Stimulated activated CD8-positive, alpha-beta memory T cell treated with anti-CD3 and anti-CD28 coated beads, Interleukin-12 subunit alpha, Interleukin-12 subunit beta, amount 100 ng/mL, for 4 hours (primary cell): ENCODE data around the gene NRM.

Source experiments
- DNase-seq: peaks from one replicate; pipeline ENCODE4 v3.0.0-alpha.2; 2020; ENCODE audit warnings: low read depth

The NRM gene

GRCh38 chr6:30687659-30688431, 2.9 kb downstream of the NRM start:
- DNase-seq = no peak

- DNase-seq = peak; percentile 66
These were observed 3.7 kb downstream of the NRM start for GRCh38 chr6:30686908-30687658.

GRCh38 chr6:30686009-30686907, 4.5 kb downstream of the NRM start, which contains the start of gene PPP1R18:
TSS of gene PPP1R18 (minus strand) at chr6:30686645. CDS start at chr6:30686018, 627 bp downstream.
- DNase-seq = peak; percentile 74

- DNase-seq = no peak
These were observed 5.4 kb downstream of the NRM start for GRCh38 chr6:30685157-30686008.

- DNase-seq = peak; percentile 40
These were observed 6.2 kb downstream of the NRM start for GRCh38 chr6:30684386-30685156.

DNA sequence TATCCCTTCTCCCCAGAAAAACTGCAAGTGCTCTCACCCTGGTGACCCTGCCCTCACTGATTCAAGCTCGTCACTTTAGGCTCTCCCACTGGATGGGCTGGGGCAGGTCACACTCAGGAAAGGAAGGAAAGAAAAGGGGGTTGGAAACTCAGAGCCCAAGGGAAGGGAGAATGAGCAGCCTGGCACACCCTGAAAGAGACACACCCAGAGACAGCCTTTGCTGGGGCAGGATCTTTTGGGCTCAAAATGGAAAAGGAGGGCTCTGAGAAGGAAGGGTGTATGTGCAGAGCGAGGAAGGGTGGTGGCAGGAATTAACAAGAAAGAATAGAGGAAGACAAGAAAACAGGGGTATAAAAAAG, 6.8 kb downstream of the NRM start:
- no peak for DNase-seq

DNA sequence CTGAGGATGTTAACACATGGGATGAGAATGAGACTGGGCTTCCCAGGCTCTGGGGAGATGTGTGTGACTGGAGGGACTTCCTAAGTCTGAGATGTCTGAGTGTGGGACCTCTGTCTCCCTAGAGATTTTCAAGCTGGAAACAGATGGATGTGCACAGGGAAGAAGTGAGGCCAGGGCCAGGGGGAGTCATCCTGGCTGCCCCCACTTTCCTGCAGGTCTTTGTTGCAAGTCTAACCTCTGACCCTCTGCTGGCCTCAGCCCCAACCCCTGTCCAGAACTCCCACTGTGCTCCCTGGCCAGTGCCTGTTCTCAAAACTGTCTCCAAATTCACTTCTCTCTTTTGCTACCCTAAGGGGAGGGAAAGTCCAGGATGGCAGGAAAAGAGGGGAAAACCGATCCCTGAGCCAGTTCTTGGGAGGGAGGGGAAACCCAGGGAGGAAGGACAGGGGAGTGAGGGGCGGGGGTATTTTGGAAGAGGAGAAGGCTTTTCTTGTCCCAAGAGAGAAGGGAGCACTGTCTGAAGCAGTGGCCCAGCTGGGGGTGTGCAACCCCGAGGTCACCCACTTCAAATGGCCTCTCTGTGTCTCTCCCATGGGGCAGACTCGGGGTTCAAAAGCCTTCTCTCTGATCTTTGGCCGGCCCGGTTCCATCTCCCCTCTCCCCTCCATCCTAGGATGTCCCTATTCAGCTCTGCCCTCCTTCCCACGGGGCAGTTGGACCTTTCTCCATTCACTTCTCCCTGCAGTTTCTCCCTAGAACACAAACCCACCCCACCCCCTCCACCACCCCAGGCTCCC, 7.4 kb downstream of the NRM start:
- no peak for DNase-seq

- DNase-seq = peak; percentile 74
These were observed 8.4 kb downstream of the NRM start for GRCh38 chr6:30682143-30683117.

DNA sequence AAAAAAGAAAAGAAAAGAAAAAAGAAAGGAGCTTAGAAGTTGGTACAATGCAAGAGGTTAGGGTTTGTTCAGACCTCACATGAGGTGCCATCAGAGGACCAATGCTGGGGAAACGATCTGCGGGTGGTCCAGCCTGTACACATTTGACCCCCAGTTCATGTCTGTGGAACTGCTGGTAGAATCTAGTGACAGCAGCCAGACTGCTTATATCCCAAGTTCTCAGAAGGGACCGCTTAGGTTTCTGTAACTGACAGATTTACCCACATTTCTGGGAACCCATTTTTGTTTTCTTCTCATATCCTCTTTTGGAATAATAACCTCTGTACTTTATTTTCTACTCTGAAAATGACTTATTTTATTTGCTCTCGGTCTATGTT, 9.0 kb downstream of the NRM start:
- no peak for DNase-seq

DNA sequence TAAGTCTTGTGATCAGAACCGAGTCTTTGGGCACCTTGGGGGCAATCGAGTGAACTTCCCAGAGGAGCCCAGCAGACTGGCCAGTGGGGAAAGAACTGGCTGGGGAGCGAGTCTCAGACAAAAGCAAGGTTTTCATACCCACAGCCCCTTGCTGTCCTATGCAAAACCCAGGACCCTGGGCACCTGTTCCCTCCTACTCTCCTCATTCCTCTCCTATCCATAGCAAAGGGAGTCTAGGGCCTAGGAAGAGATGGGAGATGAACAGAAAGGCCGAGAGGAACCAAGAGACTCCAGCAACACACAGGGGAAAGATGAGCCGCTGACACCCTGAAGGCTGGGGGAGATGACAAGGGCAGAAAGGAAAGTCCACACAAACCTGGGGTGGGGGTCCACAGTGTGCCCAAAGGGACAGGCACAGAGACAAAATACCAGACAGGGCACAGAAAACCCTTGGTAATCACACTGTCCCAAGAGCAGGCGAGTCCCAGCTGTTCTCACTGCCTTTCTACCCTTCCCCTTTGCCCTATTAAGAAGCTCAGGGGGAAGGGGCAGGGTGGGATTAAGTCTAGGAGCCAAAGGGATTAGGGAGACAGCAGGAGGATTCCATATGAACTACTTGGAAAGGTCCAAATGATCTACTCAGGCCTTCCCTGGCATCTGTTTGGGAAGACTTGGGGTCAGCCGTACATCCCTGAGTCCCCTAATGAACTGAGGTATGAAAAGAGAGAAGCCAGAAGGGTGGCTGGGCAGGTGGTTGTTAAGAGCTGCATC, 10.8 kb downstream of the NRM start:
- no peak for DNase-seq

GRCh38 chr6:30678964-30679726, 11.6 kb downstream of the NRM start:
- peak; percentile 85 for DNase-seq

DNA sequence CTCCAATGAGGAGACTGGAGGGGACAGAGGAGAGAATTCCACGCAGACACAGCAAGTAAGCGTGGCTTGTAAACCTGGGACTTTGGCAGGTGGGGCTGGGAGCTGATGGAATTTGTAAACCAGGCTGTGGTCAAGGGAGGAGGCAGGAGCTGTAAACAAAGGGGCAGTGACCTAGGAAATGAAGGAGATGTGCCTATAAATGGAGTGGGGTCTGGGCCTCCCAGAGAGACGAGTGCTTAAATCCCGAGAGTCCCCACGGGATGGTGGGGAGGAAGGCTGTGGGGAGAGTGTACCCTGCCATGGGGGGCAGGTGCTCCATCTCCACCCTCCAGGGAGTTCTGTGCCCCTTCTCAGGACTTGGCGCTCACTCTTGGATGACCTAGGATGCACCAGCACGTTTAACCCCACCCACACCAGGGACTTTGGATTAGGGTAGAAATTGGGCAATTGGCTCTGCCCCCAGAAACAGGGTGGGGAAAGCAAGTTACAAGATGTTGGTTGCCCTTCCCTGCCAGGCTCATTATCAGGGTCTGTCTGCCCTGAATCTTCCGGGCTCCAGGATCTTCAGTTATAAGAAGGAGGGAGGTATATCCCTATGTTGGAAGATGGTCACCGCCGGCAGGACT, 14.0 kb downstream of the NRM start:
- no peak for DNase-seq

DNA sequence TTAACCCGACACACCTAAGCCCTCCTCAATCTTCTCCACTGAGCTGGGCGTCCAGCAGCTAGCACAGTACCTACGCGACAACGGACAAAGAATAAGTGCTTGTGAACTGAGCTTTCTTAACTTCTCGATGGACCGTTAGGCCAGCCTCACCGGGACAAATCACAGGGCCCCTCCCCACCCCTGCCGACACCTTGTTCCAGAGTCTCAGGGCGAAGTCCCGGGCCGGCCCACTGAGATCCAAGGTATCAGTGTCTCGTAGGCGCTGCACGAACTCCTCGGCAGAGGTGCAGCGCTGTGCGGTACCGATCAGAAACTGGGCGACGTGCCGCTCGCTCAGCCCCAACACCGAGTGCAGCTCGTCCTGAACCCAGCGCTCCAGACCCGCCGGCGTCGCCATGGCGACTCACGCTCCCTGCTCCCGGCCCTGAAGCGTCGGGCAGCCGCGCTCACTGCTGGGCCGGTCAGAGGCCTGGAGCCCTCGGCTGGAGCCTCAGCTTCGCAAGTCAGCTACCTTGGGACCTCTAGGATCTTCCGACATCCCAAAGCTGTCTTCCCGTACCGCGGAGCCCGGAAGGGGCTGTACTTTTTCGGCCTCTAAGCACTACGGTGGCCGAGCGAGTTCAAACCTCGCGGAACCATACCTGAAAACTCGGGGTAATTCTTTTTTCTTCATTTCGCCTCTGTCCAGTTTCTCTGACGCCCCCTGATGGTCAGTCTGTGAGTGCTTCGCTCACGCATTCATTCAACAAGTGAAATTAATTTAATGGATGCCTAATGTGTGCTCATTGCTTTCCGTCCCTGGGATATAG, 18.1 kb downstream of the NRM start, which contains the start of gene DHX16:
Gene DHX16, minus strand, starts transcription at position 562 of the 809 bp plus-strand sequence. Its CDS starts 165 bp downstream, at position 397.
- DNase-seq = peak; percentile 78

DNA sequence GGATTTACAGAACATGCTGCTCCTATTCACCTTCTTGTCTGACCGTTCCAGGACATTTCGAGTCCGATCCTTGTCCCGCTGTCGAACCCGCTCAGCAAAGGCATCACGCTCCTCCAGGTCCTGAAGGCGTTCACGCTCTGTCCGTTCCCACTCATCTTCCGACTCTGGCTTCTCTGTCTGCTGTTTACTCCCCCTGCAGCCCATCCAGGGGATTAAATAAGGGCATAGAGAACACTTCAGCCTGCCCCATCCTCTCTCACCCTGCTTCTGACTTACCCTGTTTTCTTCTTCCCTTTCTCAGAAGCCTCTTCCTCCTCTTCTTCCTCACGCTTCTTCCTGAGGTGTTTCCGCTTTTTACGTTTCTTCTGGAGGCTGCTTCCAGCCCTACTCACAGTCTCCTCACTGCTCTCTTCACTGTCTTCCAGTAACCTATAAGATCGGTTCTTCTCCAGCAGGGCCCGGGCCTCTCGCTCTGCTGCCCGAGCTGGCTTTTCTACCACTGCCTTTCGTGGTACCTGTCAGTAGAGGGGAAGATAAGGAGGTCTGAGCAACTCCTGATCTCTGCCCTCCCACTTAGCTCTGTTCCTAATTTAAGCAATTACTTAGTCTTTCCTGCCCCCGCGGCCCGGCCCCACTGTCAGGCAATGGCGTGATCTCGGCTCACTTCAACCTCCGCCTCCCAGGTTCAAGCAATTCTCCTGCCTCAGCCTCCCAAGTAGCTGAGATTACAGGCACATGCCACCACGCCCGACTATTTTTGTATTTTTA, 19.8 kb downstream of the NRM start:
- DNase-seq = no peak

- peak; percentile 38 for DNase-seq
These were observed 24.5 kb downstream of the NRM start for GRCh38 chr6:30666300-30666699.
